OCI-M1 (cell line): ENCODE data around the gene HSD11B2.
A peak's percentile ranks its signal among the peaks of the same experiment; 100 is the strongest.

ENCODE experiments used
- DNase-seq: peaks from one replicate; lab custom pipeline; 2025; lab: John Stamatoyannopoulos, UW

Gene HSD11B2

DNA sequence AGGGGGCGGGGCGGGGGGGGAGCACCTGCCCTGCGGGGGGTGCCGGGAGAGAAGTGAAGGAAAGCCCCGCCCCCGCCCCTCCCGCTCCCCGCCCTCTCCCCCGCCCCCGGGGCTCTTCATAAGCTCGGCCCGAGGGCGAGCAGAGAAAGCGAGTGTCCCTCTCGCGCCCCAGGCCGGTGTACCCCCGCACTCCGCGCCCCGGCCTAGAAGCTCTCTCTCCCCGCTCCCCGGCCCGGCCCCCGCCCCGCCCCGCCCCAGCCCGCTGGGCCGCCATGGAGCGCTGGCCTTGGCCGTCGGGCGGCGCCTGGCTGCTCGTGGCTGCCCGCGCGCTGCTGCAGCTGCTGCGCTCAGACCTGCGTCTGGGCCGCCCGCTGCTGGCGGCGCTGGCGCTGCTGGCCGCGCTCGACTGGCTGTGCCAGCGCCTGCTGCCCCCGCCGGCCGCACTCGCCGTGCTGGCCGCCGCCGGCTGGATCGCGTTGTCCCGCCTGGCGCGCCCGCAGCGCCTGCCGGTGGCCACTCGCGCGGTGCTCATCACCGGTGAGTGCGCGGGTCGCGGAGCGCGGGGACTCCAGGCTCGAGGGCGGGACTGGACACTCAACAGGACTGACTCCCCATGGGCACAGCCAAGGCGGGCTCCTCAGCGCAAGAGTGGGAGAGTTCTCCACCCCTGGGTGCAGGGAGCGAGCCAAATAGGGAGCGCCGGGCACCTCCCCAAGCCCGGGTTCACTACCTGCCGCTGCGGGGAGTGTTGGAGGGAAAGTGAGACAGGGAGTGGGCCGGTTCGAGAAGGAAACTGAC lies at the start of gene HSD11B2:
TSS of gene HSD11B2 (plus strand) at position 145 of the 798 bp plus-strand sequence. CDS start at position 273, 128 bp downstream.
- peak; percentile 50 for DNase-seq

DNA sequence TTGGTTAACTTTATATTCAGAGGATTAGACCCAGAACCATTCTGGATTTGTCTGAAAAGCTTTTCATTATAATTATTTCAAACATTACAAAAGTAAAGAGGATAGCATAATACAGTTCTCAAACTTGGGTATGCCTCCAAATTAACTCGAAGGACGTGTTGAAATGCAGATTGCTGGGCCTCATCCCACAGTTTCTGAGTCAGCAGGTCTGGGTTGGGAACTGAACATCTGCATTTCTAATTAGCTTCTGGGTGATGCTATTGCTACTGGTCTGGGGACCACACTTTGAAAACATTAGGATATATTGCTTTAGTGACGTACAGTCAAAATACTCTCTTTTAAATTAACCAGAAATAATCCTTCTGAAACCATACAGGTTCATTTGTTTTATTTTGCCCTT lies 47.6 kb upstream of the HSD11B2 start:
- no peak for DNase-seq

DNA sequence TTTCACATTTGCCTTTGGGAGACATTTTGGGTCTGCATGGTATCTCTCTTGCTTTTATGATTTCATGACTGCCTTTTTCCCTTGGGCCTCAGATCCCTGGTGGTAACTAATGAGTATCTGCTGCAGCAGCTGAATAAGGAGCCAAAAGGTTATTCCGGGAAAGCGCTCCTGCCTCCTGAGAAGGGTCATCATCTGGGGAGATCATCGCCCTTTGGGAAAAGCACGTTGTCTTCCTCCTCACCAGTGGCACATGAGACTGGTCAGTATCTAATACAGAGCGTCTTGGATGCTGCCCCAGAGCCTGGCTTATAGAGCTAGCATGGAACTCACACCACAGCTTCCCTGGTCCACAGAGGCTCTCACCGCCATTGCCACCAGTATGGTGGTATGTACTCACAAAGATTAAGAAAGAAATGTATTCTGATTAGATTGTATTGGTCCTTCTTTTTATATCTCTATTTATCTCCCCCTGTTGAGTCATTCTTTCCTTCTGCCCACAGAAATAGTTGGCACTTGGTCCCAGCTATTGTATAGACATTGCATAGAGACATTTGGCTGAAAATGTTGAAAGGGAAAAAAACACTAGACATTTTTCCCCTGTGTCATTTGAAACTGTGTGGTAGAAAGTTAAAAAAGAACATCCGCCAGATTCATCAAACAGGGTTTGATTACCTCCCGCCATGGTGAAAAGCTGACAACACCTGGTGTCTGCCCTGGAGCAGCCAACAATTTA lies 46.0 kb upstream of the HSD11B2 start:
- no peak for DNase-seq

DNA sequence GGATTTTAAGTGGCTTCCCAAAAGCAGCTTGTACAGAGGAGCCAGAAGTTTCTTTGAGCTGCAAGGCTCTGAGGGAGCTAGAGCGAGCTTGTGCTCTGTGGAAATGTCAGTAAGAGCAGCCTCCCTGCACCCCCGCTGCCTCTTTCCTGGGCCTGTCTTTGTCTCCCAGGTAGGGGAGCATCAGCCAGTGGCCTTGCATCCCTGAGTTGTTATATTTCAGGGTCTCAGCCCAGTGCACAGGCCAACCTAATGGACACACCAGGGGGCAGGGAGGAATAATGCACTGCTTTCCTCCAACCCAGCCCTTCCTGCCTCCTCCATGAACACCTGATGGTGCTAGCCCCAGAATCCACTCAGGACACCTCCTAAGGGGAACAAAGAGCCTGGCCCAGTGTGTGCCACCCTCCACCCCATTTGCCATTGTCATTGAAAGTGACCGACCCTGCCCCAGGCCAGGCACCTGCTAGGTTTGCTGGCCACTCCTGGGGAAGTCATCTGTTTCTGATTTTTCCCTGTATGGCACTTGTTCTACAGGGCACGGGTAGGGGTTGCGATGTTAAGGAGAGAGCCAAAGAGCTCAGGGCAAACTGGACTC lies 44.0 kb upstream of the HSD11B2 start:
- no peak for DNase-seq

DNA sequence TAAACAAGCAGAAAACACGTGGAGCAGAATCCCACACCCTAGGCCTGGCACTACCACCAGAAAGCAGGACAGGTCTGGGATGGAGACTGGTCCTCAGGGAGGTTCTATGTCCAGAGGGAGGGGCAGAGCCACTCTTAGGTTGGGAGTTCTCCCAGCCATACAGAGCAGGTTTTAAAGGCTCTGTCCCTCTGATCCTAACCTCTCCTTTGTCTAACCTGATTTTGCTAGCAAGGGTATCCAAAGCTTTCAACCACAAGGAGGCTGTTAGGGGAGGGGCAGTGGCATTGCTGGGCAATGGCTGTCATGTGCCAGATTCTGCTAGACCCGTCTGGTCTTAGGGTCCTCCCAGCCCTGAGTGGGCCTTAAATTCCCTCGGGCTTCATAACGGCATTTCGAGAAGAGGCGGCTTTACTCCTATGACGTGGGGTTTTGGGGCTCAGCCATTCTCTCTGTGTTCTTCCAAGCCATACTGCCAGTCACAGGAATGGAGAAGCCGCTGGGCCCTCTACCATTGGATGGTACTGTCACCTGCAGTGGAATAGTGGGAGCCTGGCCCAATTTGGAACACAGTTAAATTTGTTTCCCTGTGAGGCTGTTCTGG lies 43.3 kb upstream of the HSD11B2 start:
- no peak for DNase-seq

DNA sequence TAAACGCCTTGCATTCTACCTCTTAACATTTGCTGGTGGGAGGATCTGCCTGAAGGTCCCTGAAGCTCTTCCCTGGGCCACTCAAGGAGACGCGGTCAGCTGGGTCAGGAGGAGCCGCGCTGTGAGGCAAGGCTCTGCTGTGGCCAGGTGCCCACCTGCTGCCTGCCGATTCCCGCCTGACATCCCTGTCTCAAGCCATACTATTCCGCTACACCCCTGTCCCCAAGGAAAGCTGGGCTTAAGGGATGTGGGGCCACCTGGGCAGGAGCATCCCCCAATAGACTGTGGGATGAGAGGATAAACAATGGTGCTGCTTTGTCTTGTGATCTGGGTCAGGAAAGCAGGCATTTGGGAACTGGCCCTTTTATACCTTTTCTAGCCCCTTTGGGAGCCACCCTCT lies 42.7 kb upstream of the HSD11B2 start:
- no peak for DNase-seq

DNA sequence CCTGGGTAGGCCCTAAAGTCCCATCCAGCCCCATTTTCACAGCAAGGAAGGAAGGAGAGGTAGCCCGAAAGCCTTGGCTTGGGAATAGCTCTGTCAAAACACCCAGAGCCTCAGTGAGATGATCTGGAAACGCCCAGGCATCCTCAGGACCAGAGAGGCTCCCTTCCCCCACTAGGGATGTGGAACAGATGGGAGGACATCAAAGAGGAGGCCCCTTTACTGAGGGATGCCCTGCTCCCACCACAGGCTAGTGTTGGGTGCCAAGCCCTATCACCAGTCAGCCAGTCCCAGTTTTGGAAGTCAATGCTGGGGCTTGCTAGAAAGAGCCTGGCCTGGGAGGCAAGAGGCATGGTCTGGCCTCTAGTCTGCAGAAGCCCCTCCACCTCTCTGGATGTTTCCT lies 42.3 kb upstream of the HSD11B2 start:
- DNase-seq, result no peak

DNA sequence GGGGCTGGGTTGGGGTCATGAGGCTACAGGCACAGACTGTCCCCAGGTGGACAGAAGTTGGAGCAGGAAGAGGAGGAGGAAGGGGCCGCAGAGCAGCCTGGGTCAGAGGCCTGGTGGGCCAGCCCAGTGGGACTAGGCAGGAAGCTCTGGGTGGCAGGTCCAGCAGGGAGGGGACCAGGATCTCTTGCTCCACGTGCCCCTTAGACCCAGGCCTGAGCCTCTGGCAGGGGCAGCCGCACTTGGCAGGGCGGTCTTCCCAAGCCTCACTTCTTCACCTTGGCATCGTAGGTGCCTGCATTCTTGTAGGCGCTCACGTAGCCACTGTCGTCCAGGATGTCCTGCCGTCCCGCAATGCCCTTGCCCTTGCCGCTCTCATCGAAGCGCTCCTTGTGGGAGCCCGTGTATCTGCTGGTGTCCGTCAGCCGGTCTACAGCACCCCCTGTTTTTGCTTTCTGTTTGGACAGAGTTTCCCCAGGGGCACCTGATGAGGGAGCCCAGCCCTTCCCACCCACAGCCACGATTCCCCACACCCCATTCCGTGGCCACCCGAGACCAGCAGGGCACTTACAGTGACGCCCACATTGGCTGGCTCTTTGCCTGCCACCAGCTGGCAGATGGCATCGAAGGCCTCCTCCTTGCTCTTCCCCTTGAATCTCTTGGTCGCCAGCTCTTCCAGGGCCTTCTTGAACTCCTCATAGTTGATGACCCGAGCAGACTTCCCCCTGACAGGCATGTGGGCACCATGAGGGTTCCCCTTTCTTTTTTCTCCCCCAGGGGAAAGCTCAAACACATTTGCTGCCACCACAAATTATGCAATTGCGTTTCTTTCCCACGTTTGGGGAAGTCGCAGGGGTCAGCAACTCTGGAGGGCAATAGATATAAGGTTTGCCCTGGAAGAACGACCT lies 40.8 kb upstream of the HSD11B2 start:
- DNase-seq, result no peak

DNA sequence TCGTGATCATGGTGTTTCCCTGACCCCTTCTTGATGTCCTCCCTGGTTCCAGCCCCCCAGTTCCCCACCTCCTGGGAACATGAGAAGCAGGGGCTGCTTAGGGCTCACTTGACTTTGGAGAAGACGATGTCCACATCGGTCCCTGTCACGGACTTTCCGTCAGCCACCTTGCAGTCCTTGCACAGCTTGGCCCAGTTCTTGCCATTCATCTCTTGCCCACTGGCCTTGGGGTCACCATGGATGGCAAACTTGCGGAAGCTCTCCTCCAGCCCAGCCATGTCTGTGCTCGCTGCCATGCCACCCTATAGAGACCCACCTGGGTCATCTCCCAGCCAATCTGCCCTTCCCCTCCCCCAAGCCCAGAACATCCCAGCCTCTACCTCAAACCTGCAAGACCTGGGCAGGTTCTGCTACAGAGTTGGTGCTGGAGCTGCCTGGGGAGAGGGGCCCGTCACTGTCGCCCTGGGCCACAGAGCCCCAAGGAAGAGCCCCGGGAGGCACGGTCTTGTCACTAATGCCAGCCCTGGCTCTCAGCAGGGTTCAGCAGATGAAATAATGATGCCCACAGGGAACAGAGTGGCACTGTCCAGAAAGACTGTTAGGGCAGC lies 40.0 kb upstream of the HSD11B2 start:
- no peak for DNase-seq

DNA sequence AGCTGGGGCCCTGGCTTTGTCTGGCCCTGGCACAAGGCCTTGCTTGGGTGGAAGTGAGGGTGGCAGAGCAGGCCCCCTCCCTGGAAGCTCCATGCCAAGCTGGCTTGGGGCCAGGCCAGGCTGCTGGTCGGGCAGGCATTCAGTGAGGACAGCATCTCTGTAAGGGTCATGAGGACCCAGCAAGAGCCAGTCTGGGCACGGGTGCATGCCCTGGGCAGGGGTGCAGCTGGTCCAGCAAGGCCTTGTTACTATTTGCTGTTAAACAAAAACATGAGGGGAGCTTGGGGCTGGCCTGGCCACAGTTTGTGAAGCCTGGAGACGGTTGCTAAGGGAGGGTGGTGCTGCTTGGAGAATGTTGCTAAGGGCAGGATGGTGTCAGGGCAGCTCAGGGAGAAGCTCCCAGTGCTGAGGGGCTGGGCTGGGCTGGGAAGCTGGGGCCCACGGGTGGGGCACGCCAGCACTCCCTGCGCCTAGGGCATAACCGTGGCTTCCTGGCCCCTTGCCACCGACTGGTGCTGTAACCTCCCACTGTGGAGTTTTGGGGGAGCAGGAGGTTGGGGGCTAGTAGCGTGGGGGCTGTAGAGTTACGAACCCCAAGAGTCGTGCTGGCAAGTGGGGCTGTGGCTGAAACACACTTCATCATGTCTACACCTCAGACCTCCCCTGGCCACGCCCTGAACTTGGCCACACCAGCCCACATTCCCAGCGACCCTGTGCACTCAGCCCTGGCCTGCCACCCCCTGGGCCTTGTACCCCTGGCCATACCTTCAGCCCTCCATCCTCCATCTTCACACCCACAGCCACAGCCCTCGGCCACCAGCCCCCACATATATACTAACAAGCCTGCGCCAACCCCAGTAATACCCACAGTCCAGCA lies 39.3 kb upstream of the HSD11B2 start:
- no peak for DNase-seq

DNA sequence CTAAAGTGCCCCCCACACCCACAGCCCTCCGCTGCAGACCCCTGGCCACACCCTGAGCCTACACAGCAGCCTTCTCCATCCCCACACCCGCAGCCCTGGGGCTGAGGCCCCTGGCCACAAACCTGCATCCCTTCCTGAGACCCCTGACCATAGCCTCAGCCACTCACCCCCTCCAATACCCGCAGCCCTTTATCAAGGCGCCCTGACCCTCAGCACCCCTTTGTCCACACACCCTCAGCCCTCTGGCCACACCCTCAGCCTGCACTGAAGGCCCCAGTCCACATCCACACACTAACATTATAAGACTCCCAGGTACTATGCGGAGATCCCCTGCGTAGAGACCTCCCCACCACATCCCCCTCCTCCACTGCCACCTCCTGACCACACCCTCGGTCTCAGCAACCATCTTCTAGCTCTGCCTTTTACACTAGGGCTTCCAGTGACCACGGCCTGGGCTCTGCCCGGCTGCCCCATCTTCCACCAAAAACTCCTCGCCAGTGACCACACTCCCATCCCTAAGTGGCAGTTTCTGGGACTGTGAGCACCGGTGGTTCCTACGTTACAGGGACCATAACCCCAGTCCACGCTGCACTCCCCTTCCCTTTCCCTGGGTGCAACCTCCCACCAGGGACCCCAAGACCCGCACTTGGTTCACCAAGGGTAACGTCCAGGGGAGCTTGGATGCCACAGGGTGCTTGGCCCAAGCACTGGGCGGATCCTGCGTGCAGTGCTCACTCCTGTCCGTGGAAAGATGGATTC lies 38.4 kb upstream of the HSD11B2 start:
- DNase-seq, result no peak

DNA sequence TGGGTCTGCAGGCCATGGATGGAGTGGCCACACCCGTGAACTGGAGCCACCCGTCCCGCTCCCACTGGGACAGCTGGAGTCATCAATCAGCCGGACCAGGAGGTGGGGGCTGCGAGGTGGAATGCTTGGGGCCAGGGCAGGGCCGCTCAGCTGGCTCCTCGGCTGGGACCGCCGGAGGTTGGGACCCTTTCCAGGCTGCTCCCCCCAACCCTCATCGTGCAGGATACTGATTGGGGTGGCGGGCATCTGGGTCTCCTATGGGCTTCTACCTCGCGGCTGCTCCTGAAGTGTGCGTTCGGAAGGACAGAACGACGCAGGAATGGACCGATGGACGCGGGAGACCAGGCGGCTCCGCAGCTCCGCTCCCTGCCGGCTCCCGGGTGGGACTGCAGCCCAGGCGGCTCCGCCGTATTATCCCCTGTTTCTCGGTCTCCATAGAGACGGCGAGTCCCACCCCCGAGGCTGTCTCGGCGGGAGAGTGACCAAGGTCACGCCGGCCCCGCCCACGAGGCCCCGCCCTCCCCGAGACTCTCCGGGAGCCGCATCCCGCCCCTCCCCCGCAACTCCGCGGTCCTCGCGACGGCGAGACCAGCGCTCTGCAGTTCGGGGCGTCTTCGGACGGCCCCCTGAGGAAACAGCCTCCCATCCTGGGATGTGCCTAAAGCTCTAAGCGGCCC lies 37.7 kb upstream of the HSD11B2 start, which contains the start of gene TPPP3:
TSS of gene TPPP3 (minus strand) at position 388 of the 677 bp plus-strand sequence. CDS start 2,387 bp downstream, outside the sequence.
- DNase-seq, result peak; percentile 17

DNA sequence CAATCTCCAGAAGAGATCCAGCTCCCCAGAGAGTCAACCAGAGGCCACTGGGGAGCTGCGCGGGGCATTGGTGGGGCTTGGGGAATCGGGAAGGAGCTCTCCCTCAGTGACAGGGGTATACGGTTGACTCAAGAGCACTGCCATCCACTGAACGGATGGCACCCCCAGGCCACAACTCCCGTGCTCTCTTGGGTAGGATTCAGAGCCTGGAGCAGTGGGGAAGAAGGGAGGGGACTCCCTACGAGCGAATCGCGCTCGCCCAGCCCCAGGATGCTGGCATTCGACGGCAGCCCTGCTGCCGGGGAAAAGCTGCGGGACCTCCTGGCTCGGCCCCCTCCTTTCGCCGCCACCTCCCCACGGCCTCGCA lies 37.1 kb upstream of the HSD11B2 start:
- no peak for DNase-seq

DNA sequence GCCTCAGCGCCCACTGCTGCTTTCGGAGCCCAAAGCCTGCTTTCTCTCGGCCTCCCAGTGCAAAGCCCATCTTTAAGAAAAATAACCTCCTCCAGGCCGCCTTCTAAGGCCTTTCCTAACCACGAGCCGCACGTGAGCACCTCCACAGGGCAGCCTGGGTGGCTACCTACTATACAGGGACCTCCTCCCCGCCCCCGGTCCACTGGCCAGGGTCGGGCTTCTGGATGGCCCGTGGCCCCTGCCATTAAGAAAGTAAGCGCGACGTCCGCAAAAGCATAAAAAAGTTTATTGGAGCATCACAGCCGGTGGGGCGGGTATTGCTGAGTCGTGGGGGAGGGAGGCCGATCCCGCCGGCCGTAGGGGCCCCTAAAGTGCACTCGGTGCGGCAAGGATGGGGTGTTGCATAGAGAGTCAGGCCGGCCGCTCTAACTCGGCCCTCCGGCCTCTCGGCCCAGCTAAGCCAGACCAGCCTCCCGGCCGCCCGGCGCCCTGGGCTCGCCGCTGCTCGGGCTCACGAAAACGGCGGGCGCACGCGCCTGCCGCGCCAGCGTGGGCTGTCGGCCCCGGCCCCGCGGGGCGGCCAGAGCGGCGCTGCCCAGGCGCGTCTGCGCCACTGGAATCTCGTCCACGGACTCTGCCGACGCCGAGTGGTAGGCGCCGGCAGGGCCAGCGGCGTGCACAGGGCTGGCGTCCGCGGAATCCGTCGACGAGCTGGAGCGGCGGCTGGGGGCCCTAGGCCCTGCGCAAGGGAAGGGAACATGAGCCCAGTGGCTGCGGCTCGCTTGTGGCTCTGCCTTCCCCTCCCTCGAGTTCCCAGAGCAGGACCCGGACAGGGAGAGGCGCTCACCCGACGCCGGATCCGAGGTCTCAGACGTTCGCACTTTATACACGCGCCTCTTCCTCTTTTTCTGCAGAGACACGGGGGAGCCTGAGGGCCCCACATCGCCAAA lies 36.5 kb upstream of the HSD11B2 start:
- no peak for DNase-seq

DNA sequence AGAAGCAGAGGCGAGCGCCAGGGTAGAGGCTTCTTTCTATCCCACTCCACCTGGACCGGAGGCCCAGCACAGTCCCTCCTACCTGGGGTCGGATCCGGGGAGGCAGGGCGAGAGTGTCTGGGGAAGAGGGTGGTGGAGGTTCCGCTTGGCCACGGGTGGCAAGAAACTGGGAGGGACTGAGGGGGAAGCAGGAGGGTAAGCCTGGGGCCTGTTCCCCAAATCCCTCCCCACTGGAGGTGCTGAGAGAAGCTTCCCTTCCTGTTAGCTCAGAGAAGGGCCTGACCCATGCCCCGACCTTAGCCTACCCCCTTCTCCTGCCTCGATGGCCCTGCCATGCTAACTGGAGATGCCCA lies 35.8 kb upstream of the HSD11B2 start:
- DNase-seq, result no peak

DNA sequence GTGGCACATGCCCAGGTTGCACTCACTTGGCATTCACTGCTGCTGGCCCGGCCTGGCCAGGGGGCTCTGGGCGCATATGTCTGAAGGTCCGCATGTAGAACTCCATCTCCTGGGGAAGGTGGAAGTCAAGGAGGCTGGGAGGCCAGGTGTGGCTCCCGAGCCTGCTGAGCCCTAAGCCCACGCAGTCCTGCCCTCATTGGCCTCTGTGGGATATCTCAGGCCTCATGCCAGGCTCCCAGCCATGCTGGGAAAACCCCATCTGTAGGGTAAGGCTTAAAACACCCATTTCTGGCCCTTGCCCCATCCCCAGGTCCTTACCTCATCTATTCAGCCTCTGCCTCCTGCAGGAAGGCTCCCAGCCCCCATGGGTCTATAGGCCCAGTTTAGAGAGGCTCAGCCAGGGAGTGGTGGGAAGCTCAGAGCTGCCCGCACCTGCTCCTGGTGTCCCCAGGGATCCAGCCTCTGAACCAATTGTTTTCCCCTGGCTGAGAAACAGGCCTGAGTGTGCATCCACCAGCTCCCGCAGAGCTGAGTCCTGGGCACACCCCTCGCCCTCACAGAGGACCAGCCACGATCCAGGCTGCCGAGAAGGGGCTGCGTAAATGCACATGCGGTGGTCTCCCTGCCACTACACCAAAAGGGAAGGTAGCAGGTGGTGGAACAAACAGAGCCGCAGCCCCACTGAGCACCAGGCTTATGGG lies 35.3 kb upstream of the HSD11B2 start:
- no peak for DNase-seq
